Fibroblast of pulmonary artery (primary cell): ENCODE data around the gene CNTNAP2.

ENCODE experiments used
- DNase-seq: peaks from one replicate; pipeline ENCODE4 v3.0.0-alpha.2; 2010; ENCODE audit warnings: low read depth
- H3K4me3 ChIP-seq: replicated peaks from 2 replicates; pipeline ENCODE4 v1.5.1; 2011; ENCODE audit warnings: low read depth, mild to moderate bottlenecking, control low read depth, low read length, moderate library complexity
- TF ChIP-seq, protein P1 (sequence below): IDR thresholded peaks from 2 replicates; pipeline ENCODE4 v1.5.1; 2011; ENCODE audit warnings: mild to moderate bottlenecking, control low read depth, low read length, inconsistent platforms; ENCODE audit errors: missing control alignments

Gene CNTNAP2

DNA sequence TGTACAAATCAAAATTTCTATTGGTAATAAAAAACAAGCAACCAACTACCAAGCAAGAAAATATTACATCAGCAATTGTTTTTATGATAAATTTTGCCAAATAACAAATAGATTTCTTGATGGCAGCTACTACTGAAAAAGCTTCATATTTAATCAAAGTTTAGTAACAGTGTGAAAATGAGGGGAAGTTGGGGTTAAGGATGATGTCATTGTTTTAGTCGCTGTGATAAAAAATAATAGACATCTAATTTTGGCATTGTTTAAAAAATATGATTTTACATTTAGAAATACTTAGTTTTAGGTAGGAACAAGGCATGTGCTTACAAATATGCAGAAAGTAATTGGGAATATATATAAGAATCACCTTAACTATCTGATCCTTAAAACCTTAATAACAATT, 145.9 kb downstream of the CNTNAP2 start:
- DNase-seq, result no peak
- TF ChIP-seq, protein P1, sequence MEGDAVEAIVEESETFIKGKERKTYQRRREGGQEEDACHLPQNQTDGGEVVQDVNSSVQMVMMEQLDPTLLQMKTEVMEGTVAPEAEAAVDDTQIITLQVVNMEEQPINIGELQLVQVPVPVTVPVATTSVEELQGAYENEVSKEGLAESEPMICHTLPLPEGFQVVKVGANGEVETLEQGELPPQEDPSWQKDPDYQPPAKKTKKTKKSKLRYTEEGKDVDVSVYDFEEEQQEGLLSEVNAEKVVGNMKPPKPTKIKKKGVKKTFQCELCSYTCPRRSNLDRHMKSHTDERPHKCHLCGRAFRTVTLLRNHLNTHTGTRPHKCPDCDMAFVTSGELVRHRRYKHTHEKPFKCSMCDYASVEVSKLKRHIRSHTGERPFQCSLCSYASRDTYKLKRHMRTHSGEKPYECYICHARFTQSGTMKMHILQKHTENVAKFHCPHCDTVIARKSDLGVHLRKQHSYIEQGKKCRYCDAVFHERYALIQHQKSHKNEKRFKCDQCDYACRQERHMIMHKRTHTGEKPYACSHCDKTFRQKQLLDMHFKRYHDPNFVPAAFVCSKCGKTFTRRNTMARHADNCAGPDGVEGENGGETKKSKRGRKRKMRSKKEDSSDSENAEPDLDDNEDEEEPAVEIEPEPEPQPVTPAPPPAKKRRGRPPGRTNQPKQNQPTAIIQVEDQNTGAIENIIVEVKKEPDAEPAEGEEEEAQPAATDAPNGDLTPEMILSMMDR, result no peak
- H3K4me3 ChIP-seq, result no peak overlapping the region

DNA sequence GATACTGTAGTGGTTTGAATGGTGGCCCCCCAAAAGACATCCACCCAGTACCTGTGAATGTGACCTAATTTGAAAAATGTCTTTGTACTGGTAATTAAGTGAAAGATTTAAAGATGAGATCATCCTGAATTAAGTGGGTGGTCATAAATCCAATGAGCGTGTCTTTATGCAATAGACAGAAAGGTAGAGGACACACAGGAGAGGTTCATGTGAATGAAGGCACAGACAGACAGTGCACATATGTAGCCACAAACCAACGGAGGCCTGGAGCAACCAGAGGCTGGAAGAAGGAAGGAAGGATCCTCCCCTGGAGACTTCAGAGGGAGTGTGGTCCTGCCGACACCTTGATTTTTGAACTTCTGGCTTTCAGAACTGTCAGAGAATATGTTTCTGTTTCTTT, 160.3 kb downstream of the CNTNAP2 start:
- TF ChIP-seq, protein P1, result no peak
- H3K4me3 ChIP-seq, result no peak overlapping the region
- DNase-seq, result no peak

DNA sequence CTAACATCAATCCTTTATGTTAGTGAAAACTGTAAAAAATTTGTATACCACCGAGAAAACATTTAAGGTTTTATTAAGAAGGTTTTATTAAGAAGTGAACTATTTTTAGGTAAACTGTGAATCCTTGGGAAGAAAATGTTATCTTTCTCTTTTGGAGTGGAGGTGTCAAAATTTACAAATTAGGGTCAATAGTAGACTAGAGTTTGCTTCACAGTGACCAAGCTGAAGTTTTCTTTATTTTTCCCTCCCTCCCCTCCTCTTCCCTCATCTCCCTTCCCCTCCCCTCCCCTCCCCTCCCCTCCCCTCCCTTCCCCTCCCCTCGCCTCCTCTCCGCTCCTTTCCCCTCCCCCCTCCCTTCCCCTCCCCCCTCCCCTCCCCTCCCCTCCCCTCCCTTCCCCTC, 168.8 kb downstream of the CNTNAP2 start:
- TF ChIP-seq, protein P1, result no peak
- no peak for DNase-seq
- no peak overlapping the region for H3K4me3 ChIP-seq

DNA sequence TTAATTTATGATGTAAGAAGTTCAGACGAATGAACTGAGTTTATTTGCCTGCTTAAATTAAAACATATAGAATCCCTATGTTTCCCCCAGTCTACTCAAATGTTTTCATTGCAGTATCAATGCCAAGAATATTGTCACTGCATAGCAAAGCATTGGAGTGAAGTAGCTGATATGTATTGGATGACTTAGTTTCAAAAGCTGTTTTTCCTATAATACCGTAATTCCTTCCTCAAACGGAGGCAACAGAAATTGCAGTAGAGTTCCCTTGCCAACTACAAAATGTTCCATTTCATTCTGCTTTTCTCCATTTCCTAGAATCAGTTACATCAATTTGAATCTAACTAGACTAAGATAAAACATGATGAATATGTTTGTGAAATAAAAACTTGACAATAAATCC, 174.1 kb downstream of the CNTNAP2 start:
- no peak overlapping the region for H3K4me3 ChIP-seq
- DNase-seq, result no peak
- TF ChIP-seq, protein P1, result no peak

DNA sequence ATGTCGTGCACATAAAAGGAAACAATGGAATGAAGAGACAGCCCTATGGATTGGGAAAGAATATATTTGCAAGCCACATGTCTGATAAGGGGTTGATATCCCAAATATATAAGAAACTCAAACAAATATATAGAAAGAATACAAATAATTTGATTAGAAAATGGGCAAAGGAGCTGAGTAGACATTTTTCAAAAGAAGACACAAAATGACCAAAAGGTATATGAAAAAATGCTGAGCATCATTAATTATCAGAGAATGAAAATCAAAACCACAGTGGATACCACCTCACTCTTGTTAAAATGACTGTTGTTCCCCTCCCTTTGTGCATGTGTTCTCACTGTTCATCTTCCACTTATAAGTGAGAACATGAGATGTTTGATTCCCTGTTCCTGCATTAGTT, 175.3 kb downstream of the CNTNAP2 start:
- TF ChIP-seq, protein P1, result no peak
- H3K4me3 ChIP-seq, result no peak overlapping the region
- no peak for DNase-seq

DNA sequence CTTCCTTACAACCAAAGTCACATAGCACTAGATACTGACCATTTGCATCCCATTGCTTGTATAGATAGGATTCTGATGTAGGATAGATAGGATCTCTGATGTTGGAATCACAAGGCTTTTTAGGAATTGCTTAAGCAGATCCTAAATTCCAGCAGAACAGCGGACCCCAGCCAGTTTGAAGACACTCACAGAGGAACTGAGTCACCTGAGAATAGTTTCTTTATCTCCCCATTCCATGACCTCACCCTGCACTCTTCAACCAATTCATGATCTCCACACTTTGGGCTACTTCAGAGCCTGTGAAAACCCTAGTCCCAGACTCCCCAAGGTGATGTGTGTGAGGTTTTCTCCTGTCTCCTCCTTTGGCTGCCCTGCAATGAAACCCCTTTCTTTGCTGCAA, 179.4 kb downstream of the CNTNAP2 start:
- TF ChIP-seq, protein P1, result no peak
- no peak for DNase-seq
- H3K4me3 ChIP-seq, result no peak overlapping the region

DNA sequence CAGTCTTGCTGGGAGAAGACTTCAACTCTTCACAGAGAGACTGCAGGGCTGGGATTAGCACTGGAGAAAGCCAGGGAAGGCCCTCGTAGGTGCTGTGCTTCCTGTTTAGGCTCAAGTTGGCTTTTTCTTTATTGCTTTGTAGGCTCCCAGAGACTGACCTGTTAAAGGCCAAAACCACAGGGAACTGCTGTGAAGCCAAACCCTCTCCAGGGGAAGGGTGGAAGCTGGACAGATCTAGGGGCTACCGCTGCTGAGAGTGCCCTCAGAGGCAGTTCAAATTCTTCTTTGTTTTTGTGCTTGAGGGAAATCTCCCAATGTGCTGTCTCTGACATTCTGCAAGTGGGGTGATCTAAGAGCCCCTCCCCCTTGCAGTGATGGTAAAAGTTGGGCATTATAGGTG, 198.4 kb downstream of the CNTNAP2 start:
- no peak for DNase-seq
- TF ChIP-seq, protein P1, result no peak
- no peak overlapping the region for H3K4me3 ChIP-seq
